ENCODE measurements around the gene NBPF20. TPM values are rescaled to one million over a fixed set of nuclear protein-coding genes. Genes with fewer than 3 reads are reported as not detected.
A peak's percentile ranks its signal among the peaks of the same experiment; 100 is the strongest.
"Not testable (repeated sequence)": the region's sequence is repeated elsewhere in the genome, so short reads cannot be mapped to it uniquely, and the experiment has no call there.

Gene NBPF20, protein sequence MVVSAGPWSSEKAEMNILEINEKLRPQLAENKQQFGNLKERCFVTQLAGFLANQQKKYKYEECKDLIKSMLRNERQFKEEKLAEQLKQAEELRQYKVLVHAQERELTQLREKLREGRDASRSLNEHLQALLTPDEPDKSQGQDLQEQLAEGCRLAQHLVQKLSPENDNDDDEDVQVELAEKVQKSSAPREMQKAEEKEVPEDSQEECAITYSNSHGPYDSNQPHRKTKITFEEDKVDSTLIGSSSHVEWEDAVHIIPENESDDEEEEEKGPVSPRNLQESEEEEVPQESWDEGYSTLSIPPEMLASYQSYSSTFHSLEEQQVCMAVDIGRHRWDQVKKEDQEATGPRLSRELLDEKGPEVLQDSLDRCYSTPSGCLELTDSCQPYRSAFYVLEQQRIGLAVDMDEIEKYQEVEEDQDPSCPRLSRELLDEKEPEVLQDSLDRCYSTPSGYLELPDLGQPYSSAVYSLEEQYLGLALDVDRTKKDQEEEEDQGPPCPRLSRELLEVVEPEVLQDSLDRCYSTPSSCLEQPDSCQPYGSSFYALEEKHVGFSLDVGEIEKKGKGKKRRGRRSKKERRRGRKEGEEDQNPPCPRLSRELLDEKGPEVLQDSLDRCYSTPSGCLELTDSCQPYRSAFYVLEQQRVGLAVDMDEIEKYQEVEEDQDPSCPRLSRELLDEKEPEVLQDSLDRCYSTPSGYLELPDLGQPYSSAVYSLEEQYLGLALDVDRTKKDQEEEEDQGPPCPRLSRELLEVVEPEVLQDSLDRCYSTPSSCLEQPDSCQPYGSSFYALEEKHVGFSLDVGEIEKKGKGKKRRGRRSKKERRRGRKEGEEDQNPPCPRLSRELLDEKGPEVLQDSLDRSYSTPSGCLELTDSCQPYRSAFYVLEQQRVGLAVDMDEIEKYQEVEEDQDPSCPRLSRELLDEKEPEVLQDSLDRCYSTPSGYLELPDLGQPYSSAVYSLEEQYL (N-terminal part only)
- 1 to 10 TPM; 1.3 to 1.9 TPM for total RNA-seq
- polyA plus RNA-seq: 0.62 TPM

DNA sequence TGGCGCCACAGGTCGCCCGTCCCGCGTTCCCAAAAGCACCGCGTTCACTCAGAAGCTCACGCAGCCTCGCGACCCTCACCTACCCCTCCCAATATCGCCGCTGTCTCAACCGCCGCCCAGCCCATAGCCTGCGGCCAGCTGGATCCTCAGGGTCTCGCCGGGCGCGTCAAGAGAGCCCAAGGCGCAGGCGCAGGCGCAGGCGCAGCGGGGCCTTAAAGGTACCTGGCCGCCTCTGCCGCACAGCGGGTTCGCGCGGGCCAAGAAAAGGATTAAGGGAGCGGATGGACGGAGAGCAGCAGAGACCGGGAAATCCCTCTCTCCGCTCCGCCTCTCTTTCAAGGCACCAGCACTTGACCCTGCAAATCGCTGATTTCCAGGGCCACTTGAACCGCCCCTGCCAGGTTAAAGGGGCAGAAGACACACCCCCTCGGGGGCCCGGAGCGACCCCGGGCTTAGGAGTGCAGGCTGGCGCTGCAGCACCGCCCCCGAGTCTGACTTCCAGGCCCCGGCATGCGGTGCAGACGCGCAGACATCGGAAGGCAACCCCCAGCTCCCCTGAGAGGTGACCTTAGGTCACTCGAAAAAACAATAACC is at the start of gene NBPF20:
TSS of gene NBPF20 (minus strand) at position 168 of the 594 bp plus-strand sequence. CDS start 20,331 bp downstream, outside the sequence.
- ChIA-PET CTCF (no interaction called here), POLR2A (no interaction called here)
- Mint-ChIP-seq H3K4me1 (peaks cover 10 to 12% (median 11%) of the 10 kb centered on the region in 3 donors), H3K4me3 (peak within 1 kb of the TSS; percentile 94 to 98 (median 97)), H3K27ac (peak within 1 kb of the TSS; percentile 33 to 93 (median 88)), H3K27me3 (peaks cover 33 to 37% of the 10 kb centered on the region in 2 donors), H3K36me3 (peaks cover 0 to 14% (median 3%) of the 10 kb centered on the region in 3 donors), H3K9me3 (peaks cover 16 to 21% (median 21%) of the 10 kb centered on the region in 5 donors)
- Histone ChIP-seq H3K4me3 (ENCODE audit: low read length) (peak within 1 kb of the TSS; percentile 76), H3K36me3 (ENCODE audit: insufficient read depth, low read length) (no peaks in the 10 kb centered on the region), H3K9me3 (ENCODE audit: low read length) (peaks cover 4% of the 10 kb centered on the region), H3K27ac (ENCODE audit: low read depth, low read length) (no peak within 1 kb of the TSS), H3K27me3 (ENCODE audit: insufficient read depth, low read length, poor library complexity, severe bottlenecking) (peaks cover 15% of the 10 kb centered on the region), H3K4me1 (ENCODE audit: insufficient read depth, low read length) (no peaks in the 10 kb centered on the region)
- peak; percentile 65 to 85 (median 71) for DNase-seq

DNA sequence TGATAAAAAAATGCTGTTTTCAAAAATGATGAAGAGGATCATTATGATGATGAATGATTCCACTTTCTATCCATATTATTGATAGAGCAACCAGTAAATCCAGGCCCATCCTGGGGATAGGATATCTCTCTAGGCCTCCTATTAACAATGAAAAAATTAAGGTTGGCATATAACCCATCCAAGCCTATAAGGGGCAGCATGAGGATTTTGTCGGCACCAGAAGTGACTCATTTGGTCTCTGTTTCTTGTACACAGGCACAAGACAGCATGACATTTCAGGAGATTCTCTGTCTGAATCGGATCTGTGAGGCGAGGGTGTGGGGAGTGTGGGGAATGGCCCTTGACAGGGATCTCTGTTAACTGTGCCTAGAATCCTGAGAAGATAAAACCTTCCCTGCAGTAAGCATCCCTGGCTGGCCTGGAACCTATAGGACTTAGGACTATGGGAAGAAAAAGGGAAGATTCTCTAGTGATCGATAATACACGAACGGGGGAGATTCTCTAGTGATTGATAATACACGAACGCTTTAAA is 49.5 kb upstream of the NBPF20 start:
- H3K36me3 Mint-ChIP-seq; H3K27ac ChIP-seq (ENCODE audit: low read depth, low read length); H3K4me1 Mint-ChIP-seq; H3K4me1 ChIP-seq (ENCODE audit: insufficient read depth, low read length); H3K27me3 ChIP-seq (ENCODE audit: insufficient read depth, low read length, poor library complexity, severe bottlenecking); POLR2A ChIA-PET; H3K36me3 ChIP-seq (ENCODE audit: insufficient read depth, low read length); DNase-seq; H3K9me3 ChIP-seq (ENCODE audit: low read length); CTCF ChIA-PET; H3K9me3 Mint-ChIP-seq; H3K4me3 ChIP-seq (ENCODE audit: low read length); H3K27ac Mint-ChIP-seq; H3K27me3 Mint-ChIP-seq: not testable (repeated sequence)
- peak overlapping the region in 4 of 7 donors; percentile 34 to 59 (median 45) for H3K4me3 Mint-ChIP-seq

DNA sequence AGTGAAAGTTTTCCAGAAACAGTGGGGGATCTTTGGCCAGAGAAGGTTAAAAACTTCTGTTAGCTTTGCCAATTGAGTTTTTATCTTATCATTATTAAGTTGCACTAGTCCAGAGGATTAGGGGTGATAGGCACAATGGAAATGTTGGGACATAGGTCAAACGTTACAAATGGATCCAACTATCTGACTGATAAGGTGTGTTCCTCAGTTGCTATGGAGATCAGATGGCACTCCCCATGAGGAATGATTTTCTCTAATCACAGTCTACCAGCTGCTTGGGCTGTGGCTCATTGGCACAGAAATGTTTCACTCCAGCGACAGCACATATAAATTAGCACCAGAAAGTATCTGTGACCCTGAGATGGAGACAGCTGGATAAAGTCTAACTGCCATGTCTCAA is 47.3 kb upstream of the NBPF20 start:
- H3K27ac ChIP-seq (ENCODE audit: low read depth, low read length); H3K27ac Mint-ChIP-seq; H3K36me3 Mint-ChIP-seq; CTCF ChIA-PET; H3K9me3 ChIP-seq (ENCODE audit: low read length); H3K4me1 ChIP-seq (ENCODE audit: insufficient read depth, low read length); H3K4me3 ChIP-seq (ENCODE audit: low read length); H3K4me1 Mint-ChIP-seq; DNase-seq; H3K9me3 Mint-ChIP-seq; H3K4me3 Mint-ChIP-seq; H3K27me3 ChIP-seq (ENCODE audit: insufficient read depth, low read length, poor library complexity, severe bottlenecking); H3K36me3 ChIP-seq (ENCODE audit: insufficient read depth, low read length); H3K27me3 Mint-ChIP-seq; POLR2A ChIA-PET: not testable (repeated sequence)

DNA sequence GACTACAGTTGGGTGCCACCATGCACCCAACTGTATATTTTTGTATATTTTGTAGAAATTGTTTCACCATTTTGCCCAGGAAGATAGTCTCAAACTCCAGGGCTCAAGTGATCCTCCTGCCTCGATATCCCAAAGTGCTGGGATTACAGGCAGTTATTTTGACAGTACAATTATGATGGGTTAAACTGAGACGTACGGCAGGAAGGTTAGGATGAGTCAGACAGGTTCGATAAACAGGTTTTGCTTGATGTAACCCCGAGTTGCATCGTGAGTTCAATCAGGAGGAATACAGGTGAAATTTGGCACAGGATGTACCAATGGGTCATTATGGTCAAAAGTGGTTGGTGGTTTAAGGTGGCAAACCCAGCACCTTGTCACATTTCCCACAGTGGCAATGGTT is 46.0 kb upstream of the NBPF20 start:
- H3K36me3 ChIP-seq (ENCODE audit: insufficient read depth, low read length); POLR2A ChIA-PET; H3K9me3 Mint-ChIP-seq; H3K9me3 ChIP-seq (ENCODE audit: low read length); H3K4me1 Mint-ChIP-seq; CTCF ChIA-PET; H3K4me3 ChIP-seq (ENCODE audit: low read length); H3K27me3 ChIP-seq (ENCODE audit: insufficient read depth, low read length, poor library complexity, severe bottlenecking); H3K27me3 Mint-ChIP-seq; H3K36me3 Mint-ChIP-seq; H3K4me1 ChIP-seq (ENCODE audit: insufficient read depth, low read length); H3K27ac Mint-ChIP-seq; DNase-seq; H3K4me3 Mint-ChIP-seq; H3K27ac ChIP-seq (ENCODE audit: low read depth, low read length): not testable (repeated sequence)

DNA sequence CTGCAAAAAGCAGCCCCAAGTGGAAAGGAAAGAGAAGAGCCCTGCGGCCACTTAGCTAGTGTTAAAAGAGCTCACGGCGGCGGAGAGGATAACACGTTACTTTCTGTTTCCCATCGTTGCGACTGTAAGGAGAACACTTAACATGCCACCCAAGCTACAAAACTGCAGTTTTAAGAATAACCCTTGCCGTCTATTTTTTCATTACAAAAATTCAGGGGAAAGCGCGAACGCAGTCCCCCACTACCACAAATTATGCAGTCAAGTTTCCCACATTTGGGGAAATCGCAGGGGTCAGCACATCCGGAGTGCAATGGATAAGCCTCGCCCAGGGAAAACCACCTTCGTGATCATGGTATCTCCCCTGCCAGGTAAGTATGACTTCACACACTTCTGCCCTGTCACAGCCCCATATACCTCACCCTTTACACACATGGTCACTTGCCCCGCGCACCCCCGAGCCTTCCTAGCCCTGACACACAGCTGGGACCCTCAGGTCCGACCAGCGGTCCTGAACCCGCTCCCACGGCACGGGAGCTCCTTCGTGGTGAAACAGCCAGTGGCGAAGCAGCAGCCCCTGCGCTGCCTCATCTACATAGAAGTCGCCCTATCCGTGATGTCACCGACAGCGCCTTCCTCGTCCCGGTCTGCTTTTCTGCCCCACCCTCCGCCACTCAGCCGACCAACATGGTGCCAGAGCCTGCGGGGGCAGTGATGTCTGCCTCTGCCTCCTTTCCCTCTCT is 40.2 kb upstream of the NBPF20 start:
- peak overlapping the region; percentile 87 to 96 (median 93) for H3K4me3 Mint-ChIP-seq
- peak overlapping the region; percentile 89 to 99 (median 96) for H3K27ac Mint-ChIP-seq
- H3K9me3 Mint-ChIP-seq; H3K4me1 Mint-ChIP-seq; H3K4me1 ChIP-seq (ENCODE audit: insufficient read depth, low read length); H3K27me3 Mint-ChIP-seq; CTCF ChIA-PET; H3K36me3 Mint-ChIP-seq; H3K9me3 ChIP-seq (ENCODE audit: low read length); POLR2A ChIA-PET; H3K36me3 ChIP-seq (ENCODE audit: insufficient read depth, low read length); H3K27me3 ChIP-seq (ENCODE audit: insufficient read depth, low read length, poor library complexity, severe bottlenecking): not testable (repeated sequence)
- peak; percentile 64 to 84 (median 82) for DNase-seq
- H3K27ac ChIP-seq (ENCODE audit: low read depth, low read length): peak overlapping the region; percentile 75
- H3K4me3 ChIP-seq (ENCODE audit: low read length): peak overlapping the region; percentile 50

DNA sequence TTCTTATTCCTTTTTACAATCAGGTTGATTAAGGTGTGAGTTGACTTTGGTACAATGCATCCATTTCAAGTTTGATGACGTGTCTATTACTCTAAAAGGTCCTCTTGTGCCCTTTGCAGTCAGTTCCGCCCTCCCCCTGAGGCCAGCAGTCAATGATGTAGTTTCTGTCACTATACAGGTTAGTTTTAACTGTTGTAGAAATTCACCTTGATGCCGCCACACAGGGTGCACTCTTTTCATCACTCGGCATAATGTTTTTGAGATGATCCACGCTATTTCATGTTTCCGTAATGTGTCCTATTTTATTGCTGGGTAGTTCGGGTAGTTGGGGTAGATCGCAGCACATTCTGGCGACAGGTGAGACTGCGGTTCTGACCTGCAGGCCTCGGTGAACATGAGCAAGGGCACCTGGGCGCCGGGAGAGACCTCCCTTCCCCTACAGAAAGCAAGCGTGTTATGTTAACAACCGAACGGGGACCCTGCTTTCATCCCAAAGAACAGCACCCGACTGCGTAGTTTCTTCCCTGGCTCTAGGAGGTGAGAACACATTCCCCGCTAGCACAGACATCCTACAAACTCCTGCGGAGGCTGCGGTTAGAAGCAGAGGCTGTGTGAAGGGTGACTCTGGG is 39.4 kb upstream of the NBPF20 start:
- H3K4me1 Mint-ChIP-seq; H3K27me3 ChIP-seq (ENCODE audit: insufficient read depth, low read length, poor library complexity, severe bottlenecking); H3K36me3 ChIP-seq (ENCODE audit: insufficient read depth, low read length); H3K9me3 Mint-ChIP-seq; CTCF ChIA-PET; DNase-seq; POLR2A ChIA-PET; H3K9me3 ChIP-seq (ENCODE audit: low read length); H3K36me3 Mint-ChIP-seq; H3K4me1 ChIP-seq (ENCODE audit: insufficient read depth, low read length); H3K27me3 Mint-ChIP-seq: not testable (repeated sequence)
- Histone ChIP-seq H3K4me3 (ENCODE audit: low read length) (peak overlapping the region; percentile 50), H3K27ac (ENCODE audit: low read depth, low read length) (peak overlapping the region; percentile 75)
- peak overlapping the region; percentile 89 to 99 (median 96) for H3K27ac Mint-ChIP-seq
- H3K4me3 Mint-ChIP-seq: peak overlapping the region; percentile 87 to 96 (median 93)

DNA sequence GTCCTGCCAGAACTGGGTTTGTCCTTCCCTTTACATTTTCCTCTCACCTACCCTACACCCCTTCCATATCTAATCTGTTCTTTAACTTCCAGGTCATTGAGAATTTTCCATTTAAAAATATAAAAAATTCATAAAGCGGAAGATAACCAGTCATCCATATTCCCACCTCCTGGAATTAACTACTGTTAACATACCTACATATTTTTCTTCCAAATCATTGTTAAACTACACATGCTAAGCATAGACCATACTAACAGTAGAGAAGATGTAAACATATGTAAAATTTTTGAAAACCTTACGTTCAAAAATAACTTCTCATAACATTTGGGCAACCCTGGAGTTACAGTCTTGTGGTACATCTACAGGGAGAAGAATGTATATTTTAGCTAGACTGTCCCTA is 38.6 kb upstream of the NBPF20 start:
- H3K4me3 ChIP-seq (ENCODE audit: low read length); H3K27ac ChIP-seq (ENCODE audit: low read depth, low read length); H3K27ac Mint-ChIP-seq; H3K4me3 Mint-ChIP-seq; H3K9me3 ChIP-seq (ENCODE audit: low read length); CTCF ChIA-PET; H3K36me3 ChIP-seq (ENCODE audit: insufficient read depth, low read length); H3K27me3 Mint-ChIP-seq; H3K4me1 ChIP-seq (ENCODE audit: insufficient read depth, low read length); H3K9me3 Mint-ChIP-seq; H3K27me3 ChIP-seq (ENCODE audit: insufficient read depth, low read length, poor library complexity, severe bottlenecking); H3K36me3 Mint-ChIP-seq; H3K4me1 Mint-ChIP-seq; DNase-seq; POLR2A ChIA-PET: not testable (repeated sequence)
